Left lung (tissue), 10 donors: Measurements from ENCODE around the gene TCP10L. TPM values are rescaled to one million over a fixed set of nuclear protein-coding genes. Genes with fewer than 3 reads are reported as not detected.

ENCODE experiments used
- ATAC-seq: fragments of 200-7000 bp; cut with Tn5 transposase; one replicate; pipeline ENCODE4 v1.9.1; 2020; ENCODE audit warnings: moderate library complexity
- DNase-seq, 4 donors: peaks; one replicate each; pipeline ENCODE4 v3.0.0-alpha.2; 2013 to 2020
- H3K27ac ChIP-seq, 2 donors: fragments of 200-600 bp; sonication (generic) in 1 of 2; one replicate each; pipeline versions ENCODE4 v1.5.0 to v1.8.0; 2020 to 2021
- H3K27me3 ChIP-seq, 2 donors: fragments of 200-600 bp; sonication (generic) in 1 of 2; one replicate each; pipeline versions ENCODE4 v1.5.0 to v1.8.0; 2020 to 2021
- H3K36me3 ChIP-seq, 2 donors: fragments of 200-600 bp; sonication (generic) in 1 of 2; one replicate each; pipeline versions ENCODE4 v1.5.0 to v1.8.0; 2020 to 2021
- H3K4me1 ChIP-seq, 2 donors: fragments of 200-600 bp; one replicate each; pipeline ENCODE4 v1.8.0; 2021
- H3K4me3 ChIP-seq, 2 donors: fragments of 200-600 bp; sonication (generic) in 1 of 2; one replicate each; pipeline versions ENCODE4 v1.5.0 to v1.8.0; 2020 to 2021; ENCODE audit warnings: mild to moderate bottlenecking in 1 of 2
- H3K9me3 ChIP-seq, 2 donors: fragments of 200-600 bp; sonication (generic) in 1 of 2; one replicate each; pipeline versions ENCODE4 v1.5.0 to v1.8.0; 2020 to 2021
- intact Hi-C, 2 donors: fragments of 100-400 bp; cut with DNase I; formaldehyde crosslinking; loops; one replicate each; pipeline versions ENCODE4 v1.11.2 to v1.14.2; 2022
- polyA plus RNA-seq, 6 donors: library from polyadenylated mRNA; unstranded; fragments of 120-200 nt; gene quantifications; one replicate each; pipeline ENCODE4 v1.2.1, GENCODE V29; 2013; ENCODE audit not compliant: insufficient read length in 6 of 6
- total RNA-seq, 2 donors: library from RNA; stranded (reverse); fragmentation: NEBNext Ultra II Directional; extraction: Animal tissue kit (Norgen Biotek cat#: 25700); gene quantifications; one replicate each; pipeline ENCODE4 v1.2.1, GENCODE V29; 2021
- TF ChIP-seq, protein P1 (sequence below), 2 donors: fragments of 200-600 bp; sonication (generic) in 1 of 2; IDR thresholded peaks; one replicate each; pipeline versions ENCODE4 v1.5.0 to v1.8.0; 2021; ENCODE audit warnings: antibody characterized with exemption in 2 of 2
- donor health status: DM: no; HTN: yes; CAD: no.
- donor health status: DM: no; HTN: no; CAD: no.

The TCP10L gene
- total and polyA plus RNA-seq, 8 donors = 0.43 to 1.5 (median 0.69) TPM

DNA sequence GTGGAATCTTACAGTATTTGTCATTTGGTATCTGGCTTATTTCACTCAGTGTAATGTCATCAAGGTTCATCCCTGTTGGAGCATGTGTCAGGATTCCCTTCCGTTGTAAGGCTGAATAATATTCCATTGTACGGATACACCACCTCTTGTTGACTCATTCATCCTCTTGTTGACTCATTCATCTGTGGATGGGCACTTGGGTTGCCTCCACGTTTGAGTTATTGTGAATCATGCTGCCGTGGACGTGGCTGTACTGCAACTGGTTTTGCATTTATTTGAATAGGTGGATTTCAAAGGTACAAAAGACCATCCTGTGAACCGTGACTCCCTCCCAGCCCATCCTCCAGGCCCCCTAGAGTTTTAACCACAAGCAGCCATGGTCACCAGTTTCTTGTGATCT is 11.9 kb upstream of the TCP10L start:
- no peaks in the 10 kb centered on the region for H3K27me3 ChIP-seq
- no peak overlapping the region for H3K4me3 ChIP-seq
- H3K4me1 ChIP-seq = no peaks in the 10 kb centered on the region
- no peak overlapping the region for H3K27ac ChIP-seq
- intact Hi-C loops = no loop called here
- TF ChIP-seq, protein P1, sequence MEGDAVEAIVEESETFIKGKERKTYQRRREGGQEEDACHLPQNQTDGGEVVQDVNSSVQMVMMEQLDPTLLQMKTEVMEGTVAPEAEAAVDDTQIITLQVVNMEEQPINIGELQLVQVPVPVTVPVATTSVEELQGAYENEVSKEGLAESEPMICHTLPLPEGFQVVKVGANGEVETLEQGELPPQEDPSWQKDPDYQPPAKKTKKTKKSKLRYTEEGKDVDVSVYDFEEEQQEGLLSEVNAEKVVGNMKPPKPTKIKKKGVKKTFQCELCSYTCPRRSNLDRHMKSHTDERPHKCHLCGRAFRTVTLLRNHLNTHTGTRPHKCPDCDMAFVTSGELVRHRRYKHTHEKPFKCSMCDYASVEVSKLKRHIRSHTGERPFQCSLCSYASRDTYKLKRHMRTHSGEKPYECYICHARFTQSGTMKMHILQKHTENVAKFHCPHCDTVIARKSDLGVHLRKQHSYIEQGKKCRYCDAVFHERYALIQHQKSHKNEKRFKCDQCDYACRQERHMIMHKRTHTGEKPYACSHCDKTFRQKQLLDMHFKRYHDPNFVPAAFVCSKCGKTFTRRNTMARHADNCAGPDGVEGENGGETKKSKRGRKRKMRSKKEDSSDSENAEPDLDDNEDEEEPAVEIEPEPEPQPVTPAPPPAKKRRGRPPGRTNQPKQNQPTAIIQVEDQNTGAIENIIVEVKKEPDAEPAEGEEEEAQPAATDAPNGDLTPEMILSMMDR (IDR thresholded peaks at IDR 0.05) = no peak
- peak; percentile 20 for ATAC-seq
- no peaks in the 10 kb centered on the region for H3K9me3 ChIP-seq
- no peak for DNase-seq
- H3K36me3 ChIP-seq = peaks cover 0 to 29% of the 10 kb centered on the region in 2 donors

DNA sequence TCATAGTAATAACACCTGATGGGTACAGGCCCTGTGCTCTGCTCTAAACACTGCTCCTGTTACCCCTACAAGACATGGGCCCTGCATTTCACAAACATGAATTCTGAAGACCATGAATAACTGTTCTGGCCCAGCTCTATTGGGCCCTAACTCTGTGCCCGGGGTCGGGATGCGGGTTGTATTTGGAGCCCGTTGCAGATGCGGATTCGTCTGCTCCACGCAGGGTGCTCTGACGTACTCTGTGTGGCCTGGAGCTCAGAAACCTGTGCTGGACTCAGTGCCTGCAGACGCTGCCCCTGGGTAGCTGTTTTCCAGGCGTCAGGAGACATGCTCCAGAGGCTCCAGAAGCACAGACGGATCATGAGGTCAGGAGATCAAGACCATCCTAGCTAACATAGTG is 10.1 kb upstream of the TCP10L start:
- no peak for ATAC-seq
- Histone ChIP-seq H3K36me3 (peaks cover 0 to 17% of the 10 kb centered on the region in 2 donors), H3K27me3 (no peaks in the 10 kb centered on the region), H3K27ac (no peak overlapping the region), H3K9me3 (no peaks in the 10 kb centered on the region), H3K4me1 (no peaks in the 10 kb centered on the region), H3K4me3 (no peak overlapping the region)
- TF ChIP-seq, protein P1 (IDR thresholded peaks at IDR 0.05) = no peak
- intact Hi-C loops = no loop called here
- no peak for DNase-seq

DNA sequence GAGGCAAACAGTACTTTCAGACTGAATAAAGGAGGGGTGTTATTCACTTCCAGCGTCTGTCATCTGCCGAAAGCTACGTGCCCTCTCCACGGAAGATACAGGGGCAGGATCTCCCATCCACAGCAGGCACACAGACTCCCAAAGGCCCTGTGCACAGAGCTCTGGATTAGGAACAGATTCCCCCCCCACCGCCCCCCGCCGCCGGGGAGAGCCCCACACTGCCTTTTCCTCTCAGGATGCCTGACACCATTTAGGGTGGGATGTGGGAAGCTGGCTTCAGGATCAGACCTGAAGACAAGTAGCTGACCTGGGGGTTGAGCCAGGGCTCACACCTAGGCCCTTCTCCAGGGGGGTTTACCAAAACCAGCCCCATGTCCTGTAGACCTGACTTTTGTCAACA is 8.4 kb upstream of the TCP10L start:
- DNase-seq = no peak
- Histone ChIP-seq H3K4me1 (no peaks in the 10 kb centered on the region), H3K36me3 (peaks cover 0 to 2% of the 10 kb centered on the region in 2 donors), H3K9me3 (no peaks in the 10 kb centered on the region), H3K4me3 (no peak overlapping the region), H3K27ac (no peak overlapping the region), H3K27me3 (no peaks in the 10 kb centered on the region)
- TF ChIP-seq, protein P1 (IDR thresholded peaks at IDR 0.05) = no peak
- no peak for ATAC-seq
- intact Hi-C loops = loop anchor here in 1 of 2 donors (5.0 kb wide), 1 partner anchor 191 kb away; no protein-coding TSS in a partner anchor

DNA sequence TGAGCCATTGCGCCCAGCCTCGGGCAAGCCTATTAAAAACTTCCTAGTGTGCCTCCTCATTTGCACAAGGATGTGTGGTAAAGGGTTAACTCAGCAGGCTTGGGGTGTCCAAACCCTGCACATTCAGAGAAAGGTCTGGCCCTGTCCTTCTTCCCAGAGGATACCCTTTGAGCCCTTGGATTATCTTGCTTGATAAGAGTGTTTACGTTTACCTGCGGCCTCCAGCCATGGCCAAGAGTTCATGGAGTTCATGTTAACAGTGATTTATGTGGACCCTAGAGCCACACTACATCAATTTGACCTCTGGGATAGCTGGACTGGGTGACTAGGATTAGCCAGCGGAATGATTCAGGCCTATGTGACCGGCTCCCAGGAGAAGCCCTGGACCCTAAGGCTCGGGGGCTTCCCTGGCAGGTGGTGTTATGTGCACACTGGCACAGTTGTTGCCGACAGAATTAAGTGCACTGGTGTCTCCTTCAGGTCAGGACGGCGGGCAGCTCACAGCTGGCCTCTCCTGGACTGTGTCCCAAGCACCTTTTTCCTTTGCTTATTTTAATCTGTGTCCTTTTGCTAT is 7.7 kb upstream of the TCP10L start:
- no peaks in the 10 kb centered on the region for H3K27me3 ChIP-seq
- H3K36me3 ChIP-seq = no peaks in the 10 kb centered on the region
- H3K4me1 ChIP-seq = no peaks in the 10 kb centered on the region
- no peaks in the 10 kb centered on the region for H3K9me3 ChIP-seq
- H3K4me3 ChIP-seq = no peak overlapping the region
- DNase-seq = no peak
- H3K27ac ChIP-seq = no peak overlapping the region
- no peak for ATAC-seq
- TF ChIP-seq, protein P1 (IDR thresholded peaks at IDR 0.05) = no peak
- intact Hi-C loops = loop anchor here in 1 of 2 donors (5.0 kb wide), 1 partner anchor 191 kb away; no protein-coding TSS in a partner anchor

DNA sequence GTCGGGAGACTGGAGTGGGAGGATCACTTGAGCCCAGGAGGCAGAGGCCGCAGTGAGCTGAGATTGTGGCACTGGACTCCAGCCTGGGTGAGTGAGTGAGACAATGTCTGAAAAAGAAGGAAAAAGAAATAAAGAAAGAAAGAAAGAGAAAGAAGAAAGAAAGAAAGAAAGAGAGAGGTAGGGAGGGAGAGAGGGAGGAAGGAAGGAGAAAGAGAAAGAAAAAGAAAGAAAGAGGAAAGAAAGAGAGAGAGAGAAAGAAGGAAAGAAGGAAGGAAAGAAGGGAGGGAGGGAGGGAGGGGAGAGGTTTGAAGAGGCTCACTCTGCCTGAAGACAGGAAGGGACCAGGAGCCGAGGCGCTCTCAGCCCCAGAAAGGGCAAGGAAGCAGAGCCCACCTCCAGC is 4.8 kb upstream of the TCP10L start:
- Histone ChIP-seq H3K9me3 (no peaks in the 10 kb centered on the region), H3K27me3 (no peaks in the 10 kb centered on the region), H3K4me3 (no peak overlapping the region), H3K4me1 (no peaks in the 10 kb centered on the region), H3K27ac (no peak overlapping the region), H3K36me3 (no peaks in the 10 kb centered on the region)
- TF ChIP-seq, protein P1 (IDR thresholded peaks at IDR 0.05) = no peak
- ATAC-seq = no peak
- intact Hi-C loops = loop anchor here in 1 of 2 donors (5.0 kb wide), 1 partner anchor 188 kb away; no protein-coding TSS in a partner anchor
- DNase-seq = no peak
